Adipocyte (in vitro differentiated cells): ENCODE data around the gene B4GALNT4.
"Not testable (repeated sequence)": the region's sequence is repeated elsewhere in the genome, so short reads cannot be mapped to it uniquely, and the experiment has no call there.

Experiments
- DNase-seq: peaks from one replicate; pipeline ENCODE4 v3.0.0-alpha.2; 2015; ENCODE audit warnings: low read depth
- H3K27me3 ChIP-seq: replicated peaks from 2 replicates; pipeline ENCODE4 v1.7.0; 2013; ENCODE audit warnings: mild to moderate bottlenecking, low read length, moderate library complexity; ENCODE audit not compliant: control insufficient read depth, insufficient read depth
- H3K36me3 ChIP-seq: 2 replicates; pipeline ENCODE4 v1.7.0; 2013; ENCODE audit warnings: low read length, mild to moderate bottlenecking, moderate library complexity; ENCODE audit not compliant: control insufficient read depth, insufficient read depth, severe bottlenecking
- H3K4me1 ChIP-seq: 2 replicates; pipeline ENCODE4 v1.7.0; 2013; ENCODE audit warnings: mild to moderate bottlenecking, low read length, moderate library complexity; ENCODE audit not compliant: control insufficient read depth, insufficient read depth
- H3K4me3 ChIP-seq: 2 replicates; pipeline ENCODE4 v1.7.0; 2013; ENCODE audit warnings: mild to moderate bottlenecking, low read length, moderate library complexity
- H3K9ac ChIP-seq: 2 replicates; pipeline ENCODE4 v1.7.0; 2013; ENCODE audit warnings: mild to moderate bottlenecking, low read length, moderate library complexity
- H3K9me3 ChIP-seq: 2 replicates; pipeline ENCODE4 v1.7.0; 2013; ENCODE audit warnings: mild to moderate bottlenecking, low read length, moderate library complexity; ENCODE audit not compliant: control insufficient read depth

The B4GALNT4 gene

GRCh38 chr11:417652-418342 lies 48.5 kb downstream of the B4GALNT4 start:
- Histone ChIP-seq H3K9me3 (no peaks in the 10 kb centered on the region), H3K4me1 (no peaks in the 10 kb centered on the region), H3K27me3 (peaks cover 19% of the 10 kb centered on the region), H3K36me3 (no peaks in the 10 kb centered on the region), H3K9ac (no peak overlapping the region), H3K4me3 (no peak overlapping the region)
- no peak for DNase-seq

GRCh38 chr11:418343-419247 lies 49.3 kb downstream of the B4GALNT4 start:
- Histone ChIP-seq H3K4me3 (no peak overlapping the region), H3K36me3 (no peaks in the 10 kb centered on the region), H3K9me3 (no peaks in the 10 kb centered on the region), H3K27me3 (peaks cover 19% of the 10 kb centered on the region), H3K4me1 (no peaks in the 10 kb centered on the region), H3K9ac (no peak overlapping the region)
- DNase-seq = no peak

- no peaks in the 10 kb centered on the region for H3K36me3 ChIP-seq
- H3K4me1 ChIP-seq = no peaks in the 10 kb centered on the region
- H3K27me3 ChIP-seq = peaks cover 25% of the 10 kb centered on the region
- H3K9me3 ChIP-seq = peaks cover 3% of the 10 kb centered on the region
- no peak for DNase-seq
- H3K9ac ChIP-seq = no peak overlapping the region
- no peak overlapping the region for H3K4me3 ChIP-seq
These were observed 50.1 kb downstream of the B4GALNT4 start for GRCh38 chr11:419248-420005.

- no peaks in the 10 kb centered on the region for H3K36me3 ChIP-seq
- DNase-seq = no peak
- H3K27me3 ChIP-seq = peaks cover 28% of the 10 kb centered on the region
- H3K4me3 ChIP-seq = no peak overlapping the region
- H3K9me3 ChIP-seq = peaks cover 8% of the 10 kb centered on the region
- no peaks in the 10 kb centered on the region for H3K4me1 ChIP-seq
- H3K9ac ChIP-seq = no peak overlapping the region
These were observed 51.0 kb downstream of the B4GALNT4 start for GRCh38 chr11:420054-420910.

- H3K36me3 ChIP-seq = no peaks in the 10 kb centered on the region
- no peak for DNase-seq
- H3K27me3 ChIP-seq = peaks cover 30% of the 10 kb centered on the region
- no peak overlapping the region for H3K9ac ChIP-seq
- no peaks in the 10 kb centered on the region for H3K4me1 ChIP-seq
- H3K9me3 ChIP-seq = peaks cover 10% of the 10 kb centered on the region
- no peak overlapping the region for H3K4me3 ChIP-seq
These were observed 51.6 kb downstream of the B4GALNT4 start for GRCh38 chr11:420911-421321.

- Histone ChIP-seq H3K4me1 (no peaks in the 10 kb centered on the region), H3K4me3 (no peak overlapping the region), H3K9ac (no peak overlapping the region), H3K9me3 (peaks cover 10% of the 10 kb centered on the region), H3K36me3 (no peaks in the 10 kb centered on the region), H3K27me3 (peaks cover 34% of the 10 kb centered on the region)
- no peak for DNase-seq
These were observed 53.0 kb downstream of the B4GALNT4 start for GRCh38 chr11:422249-422656.

- peaks cover 28% of the 10 kb centered on the region for H3K27me3 ChIP-seq
- no peaks in the 10 kb centered on the region for H3K36me3 ChIP-seq
- H3K4me1 ChIP-seq = no peaks in the 10 kb centered on the region
- no peak for DNase-seq
- peaks cover 10% of the 10 kb centered on the region for H3K9me3 ChIP-seq
- no peak overlapping the region for H3K4me3 ChIP-seq
- no peak overlapping the region for H3K9ac ChIP-seq
These were observed 54.9 kb downstream of the B4GALNT4 start for GRCh38 chr11:424232-424631.

GRCh38 chr11:424766-425165 lies 55.5 kb downstream of the B4GALNT4 start:
- H3K9ac ChIP-seq, H3K36me3 ChIP-seq, H3K4me1 ChIP-seq, H3K4me3 ChIP-seq, DNase-seq: not testable (repeated sequence)
- Histone ChIP-seq H3K9me3 (peaks cover 10% of the 10 kb centered on the region), H3K27me3 (peaks cover 27% of the 10 kb centered on the region)

GRCh38 chr11:425301-425700 lies 56.0 kb downstream of the B4GALNT4 start:
- Histone ChIP-seq H3K9ac (no peak overlapping the region), H3K4me1 (no peaks in the 10 kb centered on the region), H3K36me3 (no peaks in the 10 kb centered on the region), H3K9me3 (peaks cover 10% of the 10 kb centered on the region), H3K4me3 (no peak overlapping the region), H3K27me3 (peaks cover 26% of the 10 kb centered on the region)
- DNase-seq = no peak

- H3K36me3 ChIP-seq = no peaks in the 10 kb centered on the region
- DNase-seq = no peak
- H3K9ac ChIP-seq = no peak overlapping the region
- H3K4me3 ChIP-seq = no peak overlapping the region
- H3K27me3 ChIP-seq = peaks cover 26% of the 10 kb centered on the region
- H3K4me1 ChIP-seq = no peaks in the 10 kb centered on the region
- H3K9me3 ChIP-seq = peaks cover 10% of the 10 kb centered on the region
These were observed 57.6 kb downstream of the B4GALNT4 start for GRCh38 chr11:426851-427250.
